NCI-H2196 treated with DMSO at 0.1 percent for 48 hours (cell line): ENCODE measurements around the gene TRAK1.

Source experiments
- DNase-seq: peaks from one replicate; lab custom pipeline; 2025; ENCODE audit not compliant: unreplicated experiment; lab: John Stamatoyannopoulos, UW

Gene TRAK1

GRCh38 chr3:42066516-42067181 is 24.5 kb upstream of the TRAK1 start:
- no peak for DNase-seq

- DNase-seq = no peak
Measured at GRCh38 chr3:42067326-42067725, 23.8 kb upstream of the TRAK1 start.

GRCh38 chr3:42068303-42069088 is 22.7 kb upstream of the TRAK1 start:
- DNase-seq = no peak

- no peak for DNase-seq
Measured at GRCh38 chr3:42070089-42070488, 21.1 kb upstream of the TRAK1 start.

GRCh38 chr3:42070524-42070923 is 20.6 kb upstream of the TRAK1 start:
- no peak for DNase-seq

GRCh38 chr3:42071904-42072812 is 19.0 kb upstream of the TRAK1 start:
- DNase-seq = peak; percentile 69

- no peak for DNase-seq
Measured at GRCh38 chr3:42072831-42073301, 18.3 kb upstream of the TRAK1 start.

- no peak for DNase-seq
Measured at GRCh38 chr3:42077785-42078184, 13.4 kb upstream of the TRAK1 start.

GRCh38 chr3:42078677-42079076 is 12.5 kb upstream of the TRAK1 start:
- DNase-seq = no peak

- DNase-seq = no peak
Measured at GRCh38 chr3:42079701-42080452, 11.3 kb upstream of the TRAK1 start.

- no peak for DNase-seq
Measured at GRCh38 chr3:42080453-42080872, 10.7 kb upstream of the TRAK1 start.

- DNase-seq = no peak
Measured at GRCh38 chr3:42081838-42082473, 9.2 kb upstream of the TRAK1 start.

GRCh38 chr3:42084586-42084985 is 6.6 kb upstream of the TRAK1 start:
- no peak for DNase-seq

GRCh38 chr3:42085641-42086376 is 5.3 kb upstream of the TRAK1 start:
- no peak for DNase-seq

GRCh38 chr3:42088803-42089530 is 2.2 kb upstream of the TRAK1 start:
- no peak for DNase-seq

- DNase-seq = no peak
Measured at GRCh38 chr3:42092006-42092405, 849 bp downstream of the TRAK1 start.

- no peak for DNase-seq
Measured at GRCh38 chr3:42094128-42094527, 3.0 kb downstream of the TRAK1 start.

- no peak for DNase-seq
Measured at GRCh38 chr3:42094691-42095391, 3.7 kb downstream of the TRAK1 start.
